ENCODE measurements around the gene FRMPD1.

DNA sequence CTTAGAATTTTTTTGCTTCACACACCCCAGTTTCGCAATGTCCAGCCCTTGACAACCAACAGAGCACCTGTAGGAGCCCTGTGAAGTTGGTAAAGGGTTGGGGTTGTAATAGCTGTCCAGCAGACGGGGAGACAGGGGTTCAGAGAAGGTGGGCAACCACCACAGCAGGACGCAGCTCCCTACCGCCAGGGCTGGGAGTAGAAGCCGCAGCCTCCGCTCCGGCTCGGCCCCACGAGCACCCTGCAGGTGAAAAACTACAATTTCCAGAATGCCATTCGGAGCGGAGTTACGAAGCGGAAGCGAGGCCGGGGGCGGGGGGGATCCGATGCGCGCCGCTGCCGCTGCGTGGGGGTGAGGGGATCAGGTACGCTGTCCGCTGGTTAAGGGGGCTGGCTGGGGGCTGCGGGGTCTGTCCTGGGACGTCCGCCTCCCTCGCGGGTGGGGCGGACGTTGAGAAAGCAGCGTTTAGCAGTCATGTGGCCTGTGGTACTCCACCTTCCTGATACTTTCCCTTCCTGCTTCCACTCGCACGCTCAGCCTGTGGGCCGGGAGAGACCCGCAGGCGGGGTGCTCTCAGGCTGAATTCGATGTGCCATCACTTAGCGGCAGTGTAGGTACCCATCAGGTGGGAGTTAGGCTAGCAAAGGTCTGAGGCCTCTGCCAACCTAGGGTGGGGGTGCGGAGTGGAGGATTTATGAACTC, 102.9 kb downstream of the FRMPD1 start, which contains the start of gene TRMT10B:
- TF ChIP-seq, protein P1, sequence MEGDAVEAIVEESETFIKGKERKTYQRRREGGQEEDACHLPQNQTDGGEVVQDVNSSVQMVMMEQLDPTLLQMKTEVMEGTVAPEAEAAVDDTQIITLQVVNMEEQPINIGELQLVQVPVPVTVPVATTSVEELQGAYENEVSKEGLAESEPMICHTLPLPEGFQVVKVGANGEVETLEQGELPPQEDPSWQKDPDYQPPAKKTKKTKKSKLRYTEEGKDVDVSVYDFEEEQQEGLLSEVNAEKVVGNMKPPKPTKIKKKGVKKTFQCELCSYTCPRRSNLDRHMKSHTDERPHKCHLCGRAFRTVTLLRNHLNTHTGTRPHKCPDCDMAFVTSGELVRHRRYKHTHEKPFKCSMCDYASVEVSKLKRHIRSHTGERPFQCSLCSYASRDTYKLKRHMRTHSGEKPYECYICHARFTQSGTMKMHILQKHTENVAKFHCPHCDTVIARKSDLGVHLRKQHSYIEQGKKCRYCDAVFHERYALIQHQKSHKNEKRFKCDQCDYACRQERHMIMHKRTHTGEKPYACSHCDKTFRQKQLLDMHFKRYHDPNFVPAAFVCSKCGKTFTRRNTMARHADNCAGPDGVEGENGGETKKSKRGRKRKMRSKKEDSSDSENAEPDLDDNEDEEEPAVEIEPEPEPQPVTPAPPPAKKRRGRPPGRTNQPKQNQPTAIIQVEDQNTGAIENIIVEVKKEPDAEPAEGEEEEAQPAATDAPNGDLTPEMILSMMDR (IDR thresholded peaks at IDR 0.05; ENCODE audit: low read length), result no peak
- TF ChIP-seq EZH2 (IDR thresholded peaks at IDR 0.05; ENCODE audit: borderline replicate concordance, low read length), result no peak

Data from OCI-LY1 (cell line).